Natural killer cell treated with Interleukin-12 subunit alpha and Interleukin-12 subunit beta and Interleukin-15 and Interleukin-18, amount 100 ng/mL, for 72 hours (primary cell): Measurements from ENCODE around the gene NAV2. TPM values are rescaled to one million over a fixed set of nuclear protein-coding genes. Genes with fewer than 3 reads are reported as not detected.

Experiments used
- ATAC-seq, 2 donors: fragments of 150-1000 bp; cut with Tn5 transposase in 1 of 2; sonication (Bioruptor Pico), chemical (Tn5 transposase) in 1 of 2; 2 replicates each; pipeline ENCODE4 v1.10.0; 2021
- DNase-seq: peaks from one replicate; pipeline ENCODE4 v3.0.0; 2022; ENCODE audit warnings: low spot score
- H3K27ac Mint-ChIP-seq, 2 donors: 1 replicate in 1 of 2; 2 replicates in 1 of 2; pipeline ENCODE4 v1.8.0; 2022; ENCODE audit warnings: mixed read lengths in 2 of 2, mild to moderate bottlenecking in 1 of 2, moderate library complexity in 1 of 2
- H3K27me3 Mint-ChIP-seq, 2 donors: 1 replicate in 1 of 2; 2 replicates in 1 of 2; pipeline ENCODE4 v1.8.0; 2022; ENCODE audit warnings: mixed read lengths in 2 of 2
- H3K36me3 Mint-ChIP-seq: one replicate; pipeline ENCODE4 v1.8.0; 2022; ENCODE audit warnings: mixed read lengths
- H3K4me1 Mint-ChIP-seq, 2 donors: 1 replicate in 1 of 2; 2 replicates in 1 of 2; pipeline ENCODE4 v1.8.0; 2022; ENCODE audit warnings: low read depth in 2 of 2, mixed read lengths in 2 of 2, mild to moderate bottlenecking in 1 of 2
- H3K4me3 Mint-ChIP-seq: one replicate; pipeline ENCODE4 v1.8.0; 2022; ENCODE audit warnings: mixed read lengths
- H3K9me3 Mint-ChIP-seq: 2 replicates; pipeline ENCODE4 v1.8.0; 2022; ENCODE audit warnings: mixed read lengths
- total RNA-seq, 2 donors: library from RNA; stranded (reverse); gene quantifications; one replicate each; pipeline ENCODE4 v1.2.3, GENCODE V29; 2022

Gene NAV2
- total RNA-seq, 2 donors from 2014 or later = 0.31 to 0.67 TPM

- ATAC-seq (peak in 1 of 2 donors; percentile 55), DNase-seq (peak; percentile 26)
- Mint-ChIP-seq H3K4me1 (peaks cover 7 to 20% of the 10 kb centered on the region in 2 donors), H3K36me3 (no peaks in the 10 kb centered on the region), H3K27me3 (peaks cover 11 to 29% of the 10 kb centered on the region in 2 donors), H3K4me3 (no peak overlapping the region), H3K27ac (no peak overlapping the region), H3K9me3 (no peaks in the 10 kb centered on the region)
Observed at GRCh38 chr11:19676475-19677380, 35.9 kb upstream of the NAV2 start.

DNA sequence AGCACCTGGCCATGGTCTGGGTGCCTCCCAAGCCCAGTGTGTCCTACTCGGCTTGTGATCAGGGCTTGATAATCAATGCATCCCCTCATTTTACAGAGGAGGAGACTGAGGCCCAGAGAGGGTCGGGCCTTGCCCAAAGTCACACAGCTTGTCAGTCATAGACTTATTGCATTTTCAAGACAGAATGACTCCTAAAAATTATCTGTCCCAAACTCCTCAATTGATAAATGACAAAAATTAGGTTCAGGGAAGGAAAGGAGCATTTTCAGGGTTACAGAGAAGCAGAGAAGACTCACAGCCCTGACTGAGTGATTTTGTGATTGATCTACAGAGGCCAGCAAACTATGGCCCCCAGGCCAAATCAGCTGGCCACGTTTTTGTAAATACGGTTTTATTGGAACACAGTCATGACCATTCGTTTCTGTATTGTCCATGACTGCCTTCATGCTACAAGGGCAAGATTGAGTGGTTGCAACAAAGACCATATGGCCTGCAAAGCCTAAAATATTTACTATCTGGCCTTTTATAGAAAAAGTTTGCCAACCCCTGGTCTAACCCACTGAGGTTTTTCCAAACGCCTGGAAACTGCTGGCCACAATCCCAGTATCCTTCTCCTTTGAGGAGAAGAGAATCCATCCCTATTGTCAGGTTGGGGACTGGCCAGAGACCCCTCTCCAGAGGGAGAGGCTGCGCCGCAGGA lies 35.1 kb upstream of the NAV2 start:
- H3K9me3 Mint-ChIP-seq = no peaks in the 10 kb centered on the region
- ATAC-seq = no peak
- H3K27ac Mint-ChIP-seq = no peak overlapping the region
- peaks cover 9 to 33% of the 10 kb centered on the region in 2 donors for H3K27me3 Mint-ChIP-seq
- peak; percentile 15 for DNase-seq
- H3K4me3 Mint-ChIP-seq = no peak overlapping the region
- H3K36me3 Mint-ChIP-seq = no peaks in the 10 kb centered on the region
- peaks cover 7 to 20% of the 10 kb centered on the region in 2 donors for H3K4me1 Mint-ChIP-seq

GRCh38 chr11:19679952-19680828 lies 32.4 kb upstream of the NAV2 start:
- DNase-seq = peak; percentile 22
- Mint-ChIP-seq H3K4me1 (peaks cover 5 to 15% of the 10 kb centered on the region in 2 donors), H3K27ac (no peak overlapping the region), H3K9me3 (no peaks in the 10 kb centered on the region), H3K36me3 (no peaks in the 10 kb centered on the region), H3K27me3 (peaks cover 5 to 30% of the 10 kb centered on the region in 2 donors), H3K4me3 (no peak overlapping the region)
- ATAC-seq = no peak

DNA sequence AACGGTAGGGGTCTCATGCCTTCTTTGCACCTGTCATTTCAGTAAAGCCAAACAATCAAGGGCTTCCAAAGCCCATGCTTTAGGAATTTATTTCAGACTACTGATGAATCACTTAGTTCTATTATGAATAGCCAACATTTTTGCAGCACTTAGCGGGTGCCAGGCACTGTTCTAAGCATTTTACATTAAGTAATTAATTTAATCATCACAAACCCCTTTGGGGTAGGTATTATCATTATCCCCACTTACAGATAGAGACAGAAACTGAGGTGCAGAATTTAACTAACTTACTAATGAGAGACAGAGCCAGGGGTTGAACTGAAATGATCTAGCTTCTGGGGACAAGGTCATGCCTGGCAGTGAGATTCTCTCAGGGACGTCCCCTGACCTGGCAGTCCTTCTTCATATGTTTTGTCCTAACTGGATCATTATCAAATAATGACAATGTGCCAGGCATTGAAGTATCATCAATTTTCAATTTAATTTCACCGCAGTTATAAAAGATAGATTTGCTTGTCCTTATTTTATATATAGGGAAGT lies 31.7 kb upstream of the NAV2 start:
- H3K4me3 Mint-ChIP-seq = no peak overlapping the region
- H3K9me3 Mint-ChIP-seq = no peaks in the 10 kb centered on the region
- no peaks in the 10 kb centered on the region for H3K36me3 Mint-ChIP-seq
- ATAC-seq = no peak
- peaks cover 6 to 27% of the 10 kb centered on the region in 2 donors for H3K27me3 Mint-ChIP-seq
- peaks cover 4 to 12% of the 10 kb centered on the region in 2 donors for H3K4me1 Mint-ChIP-seq
- no peak overlapping the region for H3K27ac Mint-ChIP-seq
- no peak for DNase-seq

DNA sequence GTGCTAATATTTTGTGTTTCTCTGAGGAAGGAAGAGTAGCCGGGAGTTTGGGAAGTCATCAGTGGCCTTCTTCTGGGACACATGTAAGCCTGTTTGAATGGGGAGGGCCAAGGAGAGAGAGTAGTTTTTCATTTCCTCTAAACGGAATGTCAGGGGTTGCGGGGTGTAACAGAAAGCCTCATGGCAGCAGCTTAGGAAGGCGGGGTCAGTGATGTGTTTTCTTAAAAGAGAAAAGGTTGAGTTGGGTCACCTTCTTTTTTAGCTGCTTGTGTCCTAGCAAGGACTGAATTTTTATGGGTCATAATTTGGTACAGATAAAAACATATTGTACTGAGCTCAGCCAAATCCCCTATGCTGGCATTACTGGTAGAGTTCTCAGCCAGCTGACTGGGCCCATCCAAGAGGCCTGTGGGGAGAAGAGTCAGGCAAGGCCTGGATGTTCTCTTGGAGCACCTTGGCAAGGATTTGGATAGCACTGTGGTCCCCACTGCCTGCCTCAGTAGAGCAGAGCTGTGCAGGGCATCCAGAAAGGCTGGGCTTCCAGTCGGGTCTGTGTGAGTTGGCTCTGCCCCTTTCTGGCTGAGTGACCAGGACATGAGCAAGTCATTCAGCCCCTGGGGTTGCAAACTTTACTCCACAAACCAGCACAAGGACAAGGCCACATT lies 29.4 kb upstream of the NAV2 start:
- Mint-ChIP-seq H3K9me3 (no peaks in the 10 kb centered on the region), H3K4me3 (no peak overlapping the region), H3K4me1 (no peaks in the 10 kb centered on the region), H3K36me3 (no peaks in the 10 kb centered on the region), H3K27me3 (peaks cover 15 to 27% of the 10 kb centered on the region in 2 donors), H3K27ac (no peak overlapping the region)
- no peak for ATAC-seq
- DNase-seq = no peak

- ATAC-seq (no peak), DNase-seq (no peak)
- Mint-ChIP-seq H3K27ac (no peak overlapping the region), H3K36me3 (no peaks in the 10 kb centered on the region), H3K9me3 (no peaks in the 10 kb centered on the region), H3K27me3 (peaks cover 18 to 31% of the 10 kb centered on the region in 2 donors), H3K4me3 (no peak overlapping the region), H3K4me1 (no peaks in the 10 kb centered on the region)
Observed at GRCh38 chr11:19683862-19684491, 28.7 kb upstream of the NAV2 start.

DNA sequence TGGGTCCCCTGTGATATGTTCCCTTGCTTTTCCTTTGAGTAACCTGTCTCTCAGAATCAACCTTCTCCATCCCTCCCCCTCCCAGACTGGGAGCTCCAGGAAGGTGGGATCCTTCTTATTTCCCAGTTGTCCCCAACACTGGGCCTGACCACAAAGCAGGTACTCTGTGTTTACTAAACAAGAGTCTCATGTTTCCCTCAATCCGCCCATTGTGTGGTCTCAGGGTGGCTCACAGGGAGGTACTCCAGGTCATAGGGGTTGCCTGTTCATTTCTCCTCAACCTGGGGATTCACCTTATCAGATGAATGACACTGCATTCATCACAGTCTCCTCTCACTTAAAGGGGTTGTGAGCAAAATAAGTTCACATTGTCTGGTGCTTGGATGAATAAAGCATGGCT lies 26.4 kb upstream of the NAV2 start:
- Mint-ChIP-seq H3K36me3 (no peaks in the 10 kb centered on the region), H3K27ac (no peak overlapping the region), H3K27me3 (peaks cover 16 to 32% of the 10 kb centered on the region in 2 donors), H3K4me1 (no peaks in the 10 kb centered on the region), H3K9me3 (no peaks in the 10 kb centered on the region), H3K4me3 (no peak overlapping the region)
- DNase-seq (peak; percentile 40), ATAC-seq (no peak)

GRCh38 chr11:19687392-19687791 lies 25.2 kb upstream of the NAV2 start:
- H3K4me1 Mint-ChIP-seq = no peaks in the 10 kb centered on the region
- peaks cover 19 to 24% of the 10 kb centered on the region in 2 donors for H3K27me3 Mint-ChIP-seq
- no peaks in the 10 kb centered on the region for H3K9me3 Mint-ChIP-seq
- ATAC-seq = no peak
- no peak overlapping the region for H3K27ac Mint-ChIP-seq
- no peak overlapping the region for H3K4me3 Mint-ChIP-seq
- H3K36me3 Mint-ChIP-seq = no peaks in the 10 kb centered on the region
- no peak for DNase-seq

DNA sequence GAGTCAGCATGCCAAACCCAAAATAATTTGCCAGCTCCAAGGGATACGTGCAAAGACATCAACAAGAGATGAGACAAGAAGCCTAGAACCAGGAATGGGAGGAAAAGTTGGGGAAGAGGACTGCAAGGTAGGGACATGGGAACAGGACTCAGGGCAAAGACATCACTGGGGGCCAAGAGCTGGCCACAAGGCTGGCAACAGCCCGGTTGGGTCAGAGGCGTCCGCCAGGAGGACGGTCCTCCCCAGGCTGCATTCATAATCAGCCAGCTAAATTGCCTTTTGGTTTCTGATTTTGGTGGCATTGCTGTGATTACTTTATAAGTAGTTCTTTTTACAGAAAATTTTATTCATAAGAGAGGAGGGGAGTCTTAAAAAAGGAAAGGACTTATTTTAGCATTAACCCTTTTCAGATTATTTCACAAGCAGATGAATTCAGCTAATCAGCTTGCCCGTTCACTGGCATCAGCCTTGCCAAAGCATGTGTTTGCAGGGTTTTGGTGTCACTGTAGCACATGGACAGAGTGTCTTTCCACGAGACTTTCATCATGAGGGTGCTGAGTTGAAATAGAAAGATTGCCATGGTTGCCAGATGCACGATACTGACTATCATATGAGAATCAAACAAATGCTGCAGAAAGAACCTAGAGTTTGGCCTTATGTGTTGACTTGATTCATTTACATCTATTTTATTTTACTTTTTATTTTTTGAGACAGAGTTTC lies 23.2 kb upstream of the NAV2 start:
- ATAC-seq (no peak), DNase-seq (peak; percentile 10)
- no peaks in the 10 kb centered on the region for H3K36me3 Mint-ChIP-seq
- H3K4me3 Mint-ChIP-seq = no peak overlapping the region
- peaks cover 19% of the 10 kb centered on the region in 2 donors for H3K27me3 Mint-ChIP-seq
- no peaks in the 10 kb centered on the region for H3K9me3 Mint-ChIP-seq
- no peak overlapping the region for H3K27ac Mint-ChIP-seq
- no peaks in the 10 kb centered on the region for H3K4me1 Mint-ChIP-seq

DNA sequence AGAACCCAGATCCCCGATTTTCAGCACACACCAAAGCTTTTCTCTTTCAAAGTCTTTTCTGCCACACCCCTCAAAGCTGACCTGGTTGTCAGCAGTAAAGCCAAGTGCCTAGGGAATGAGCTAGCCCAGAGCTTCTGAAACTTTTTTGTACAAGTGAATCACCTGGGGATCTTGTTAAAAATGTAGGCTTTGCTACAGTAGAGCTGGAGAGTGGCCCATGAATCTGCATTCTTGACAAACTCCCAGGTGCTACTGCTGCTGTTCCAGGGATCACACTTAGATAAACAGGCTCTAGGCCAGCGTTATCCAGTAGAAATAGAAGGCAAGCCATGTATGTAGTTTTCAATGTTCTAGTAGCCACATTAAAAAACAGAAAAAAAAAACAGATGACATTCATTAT lies 21.8 kb upstream of the NAV2 start:
- Mint-ChIP-seq H3K27me3 (peaks cover 18 to 19% of the 10 kb centered on the region in 2 donors), H3K4me1 (no peaks in the 10 kb centered on the region), H3K27ac (no peak overlapping the region), H3K4me3 (no peak overlapping the region), H3K9me3 (no peaks in the 10 kb centered on the region), H3K36me3 (no peaks in the 10 kb centered on the region)
- DNase-seq = no peak
- ATAC-seq = no peak

- Mint-ChIP-seq H3K27ac (no peak overlapping the region), H3K27me3 (peaks cover 14 to 27% of the 10 kb centered on the region in 2 donors), H3K4me3 (no peak overlapping the region), H3K4me1 (no peaks in the 10 kb centered on the region), H3K36me3 (no peaks in the 10 kb centered on the region), H3K9me3 (no peaks in the 10 kb centered on the region)
- ATAC-seq (peak in 1 of 2 donors; percentile 49), DNase-seq (peak; percentile 48)
Observed at GRCh38 chr11:19691815-19692500, 20.7 kb upstream of the NAV2 start.

- H3K9me3 Mint-ChIP-seq = no peaks in the 10 kb centered on the region
- ATAC-seq (no peak), DNase-seq (peak; percentile 25)
- no peak overlapping the region for H3K27ac Mint-ChIP-seq
- H3K4me1 Mint-ChIP-seq = no peaks in the 10 kb centered on the region
- no peak overlapping the region for H3K4me3 Mint-ChIP-seq
- H3K27me3 Mint-ChIP-seq = peaks cover 16 to 36% of the 10 kb centered on the region in 2 donors
- no peaks in the 10 kb centered on the region for H3K36me3 Mint-ChIP-seq
Observed at GRCh38 chr11:19693146-19693545, 19.5 kb upstream of the NAV2 start.
